ENCODE data around the gene GABBR2.

GABBR2 gene

DNA sequence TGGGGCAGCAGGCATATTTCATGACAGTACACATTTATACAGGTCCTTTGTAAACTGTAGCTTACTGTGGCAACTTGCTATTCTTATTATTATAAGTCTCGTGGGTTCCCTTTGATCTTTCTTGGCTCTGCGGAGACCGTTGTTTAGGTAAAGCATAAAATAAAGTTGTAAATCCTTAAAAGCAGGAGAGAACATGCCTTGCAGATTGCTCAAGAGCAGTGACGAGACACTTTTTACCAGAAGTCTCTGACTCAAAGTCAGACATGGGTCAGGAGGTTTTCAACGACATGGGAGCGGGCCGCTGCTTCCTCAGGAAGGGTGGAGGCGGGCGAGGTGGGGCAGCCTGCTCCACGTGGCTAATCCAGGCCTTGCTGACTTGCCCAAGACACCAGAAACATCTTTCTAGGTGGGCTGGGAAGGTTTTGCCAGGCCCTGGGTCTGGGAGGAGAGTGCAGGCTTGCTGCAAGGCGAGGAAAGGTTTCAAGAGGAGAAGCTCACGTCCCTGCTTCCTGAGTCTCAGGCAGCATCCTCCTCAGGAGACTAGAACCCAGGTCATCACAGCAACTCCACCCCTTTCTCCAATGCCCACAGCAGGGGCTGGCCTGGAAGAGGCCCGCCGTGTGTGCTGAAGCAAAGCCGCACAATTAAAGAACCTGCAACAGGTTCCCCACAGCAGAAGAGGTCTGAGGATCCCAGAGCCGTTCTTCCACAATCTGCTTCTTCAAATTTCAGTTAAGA, 459.8 kb downstream of the GABBR2 start:
- TF ChIP-seq, protein P1, sequence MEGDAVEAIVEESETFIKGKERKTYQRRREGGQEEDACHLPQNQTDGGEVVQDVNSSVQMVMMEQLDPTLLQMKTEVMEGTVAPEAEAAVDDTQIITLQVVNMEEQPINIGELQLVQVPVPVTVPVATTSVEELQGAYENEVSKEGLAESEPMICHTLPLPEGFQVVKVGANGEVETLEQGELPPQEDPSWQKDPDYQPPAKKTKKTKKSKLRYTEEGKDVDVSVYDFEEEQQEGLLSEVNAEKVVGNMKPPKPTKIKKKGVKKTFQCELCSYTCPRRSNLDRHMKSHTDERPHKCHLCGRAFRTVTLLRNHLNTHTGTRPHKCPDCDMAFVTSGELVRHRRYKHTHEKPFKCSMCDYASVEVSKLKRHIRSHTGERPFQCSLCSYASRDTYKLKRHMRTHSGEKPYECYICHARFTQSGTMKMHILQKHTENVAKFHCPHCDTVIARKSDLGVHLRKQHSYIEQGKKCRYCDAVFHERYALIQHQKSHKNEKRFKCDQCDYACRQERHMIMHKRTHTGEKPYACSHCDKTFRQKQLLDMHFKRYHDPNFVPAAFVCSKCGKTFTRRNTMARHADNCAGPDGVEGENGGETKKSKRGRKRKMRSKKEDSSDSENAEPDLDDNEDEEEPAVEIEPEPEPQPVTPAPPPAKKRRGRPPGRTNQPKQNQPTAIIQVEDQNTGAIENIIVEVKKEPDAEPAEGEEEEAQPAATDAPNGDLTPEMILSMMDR (IDR thresholded peaks at IDR 0.05; ENCODE audit: control insufficient read depth, extremely low read depth, insufficient read depth): no peak
- H3K4me3 ChIP-seq (ENCODE audit: low read depth, low read length): no peak overlapping the region
- DNase-seq (ENCODE audit: low read depth): no peak

DNA sequence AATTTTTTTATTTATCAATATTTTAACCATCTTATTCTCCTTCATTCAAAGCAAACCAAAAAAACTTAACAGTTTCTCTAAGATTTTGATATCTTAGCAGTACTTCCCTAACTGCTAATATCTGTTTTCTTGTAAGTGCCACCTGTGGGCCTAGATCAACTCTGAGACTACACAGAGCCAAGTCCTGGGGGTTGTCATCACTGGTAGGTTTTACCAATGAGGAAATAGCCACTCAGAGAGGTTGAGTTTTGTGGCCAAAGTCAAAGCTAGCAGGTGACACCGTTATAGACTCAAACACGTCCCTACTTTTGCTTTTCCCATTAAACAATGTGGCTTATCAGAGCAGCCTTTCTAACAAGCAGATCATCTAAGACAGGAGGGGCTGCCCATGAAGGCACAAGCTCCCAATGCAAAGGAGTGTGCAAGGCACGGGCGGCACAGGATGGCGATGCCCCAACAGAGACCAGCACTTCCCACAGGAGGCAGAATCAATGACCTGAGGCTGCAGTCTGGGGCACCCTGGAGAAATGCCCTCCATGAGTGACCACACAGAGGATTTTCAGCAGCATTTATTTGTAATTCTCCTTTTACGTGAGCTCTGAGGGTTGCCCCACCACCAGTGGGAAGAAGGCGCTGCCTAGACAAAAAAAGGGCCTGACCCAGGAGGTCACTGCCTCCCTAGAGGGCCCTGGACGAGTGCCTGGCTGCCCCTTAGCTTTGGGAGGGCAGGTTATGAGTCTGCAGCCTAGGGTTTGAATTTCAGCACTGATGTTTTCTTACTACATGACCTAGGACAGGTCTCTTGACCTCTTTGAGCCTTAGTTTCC, 460.7 kb downstream of the GABBR2 start:
- TF ChIP-seq, protein P1 (IDR thresholded peaks at IDR 0.05; ENCODE audit: control insufficient read depth, extremely low read depth, insufficient read depth): no peak
- DNase-seq (ENCODE audit: low read depth): no peak
- no peak overlapping the region for H3K4me3 ChIP-seq (ENCODE audit: low read depth, low read length)

DNA sequence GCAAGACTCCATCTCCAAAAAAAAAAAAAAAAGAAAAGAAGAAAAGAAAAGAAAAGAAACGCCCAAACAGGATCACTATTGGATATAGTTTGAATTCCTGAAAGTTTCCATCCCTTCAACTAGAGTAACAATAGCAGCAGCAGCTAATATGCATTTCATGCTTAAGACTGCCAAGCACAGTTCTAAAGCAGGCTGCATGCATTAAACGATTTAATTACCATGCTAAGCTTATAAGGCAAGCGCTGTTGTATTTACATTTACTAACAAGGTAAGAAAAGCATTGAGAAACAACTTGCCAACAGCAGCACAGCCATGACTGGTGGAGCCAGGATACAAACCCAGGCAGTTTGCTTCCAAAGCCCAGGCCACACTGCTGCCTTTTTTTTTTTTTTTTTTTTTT, 466.3 kb downstream of the GABBR2 start:
- no peak overlapping the region for H3K4me3 ChIP-seq (ENCODE audit: low read depth, low read length)
- DNase-seq (ENCODE audit: low read depth): no peak
- TF ChIP-seq, protein P1 (IDR thresholded peaks at IDR 0.05; ENCODE audit: control insufficient read depth, extremely low read depth, insufficient read depth): no peak

DNA sequence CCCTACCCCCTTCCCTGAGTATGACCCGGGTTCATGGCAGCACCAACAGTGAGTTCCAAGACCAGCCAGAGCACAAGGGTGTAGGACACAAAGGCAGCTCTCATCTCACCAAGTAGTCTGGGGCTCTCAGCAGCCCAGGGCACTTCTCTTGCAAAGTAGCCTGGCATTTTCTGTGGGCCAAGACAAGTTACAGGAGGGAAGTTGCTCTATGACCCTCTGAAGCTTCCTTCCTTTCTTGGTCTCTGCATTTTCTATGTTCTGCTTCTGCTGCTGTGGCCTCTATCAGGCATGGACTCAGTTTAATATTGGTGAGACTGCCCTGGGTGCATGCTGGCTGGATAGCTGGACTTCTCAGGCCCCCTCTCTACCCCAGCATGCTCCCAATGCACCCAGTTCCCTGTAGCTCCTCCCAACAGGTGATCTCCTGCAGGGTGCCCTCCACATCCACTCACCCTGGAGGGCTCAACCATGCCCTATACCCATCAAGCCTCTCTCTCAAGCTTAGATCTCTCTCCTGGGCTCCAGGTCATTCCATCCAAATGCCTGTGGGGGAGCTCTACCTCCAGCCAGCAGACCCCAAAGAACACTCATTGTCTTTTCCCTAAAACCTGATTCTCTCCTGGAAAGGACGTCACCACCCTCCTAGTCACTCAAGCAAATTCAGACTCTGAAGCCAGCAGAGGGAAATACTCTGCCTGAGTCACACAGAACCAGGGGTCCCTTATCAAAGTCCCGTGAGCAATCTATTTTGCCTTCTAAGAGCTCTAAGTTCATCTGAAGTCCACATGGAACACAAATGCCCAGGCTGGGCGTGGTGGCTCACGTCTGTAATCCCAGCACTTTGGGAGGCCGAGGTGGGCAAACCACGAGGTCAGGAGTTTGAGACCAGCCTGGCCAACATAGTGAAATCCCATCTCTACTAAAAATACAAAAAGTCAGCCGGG, 467.1 kb downstream of the GABBR2 start:
- no peak overlapping the region for H3K4me3 ChIP-seq (ENCODE audit: low read depth, low read length)
- TF ChIP-seq, protein P1 (IDR thresholded peaks at IDR 0.05; ENCODE audit: control insufficient read depth, extremely low read depth, insufficient read depth): no peak
- no peak for DNase-seq (ENCODE audit: low read depth)

DNA sequence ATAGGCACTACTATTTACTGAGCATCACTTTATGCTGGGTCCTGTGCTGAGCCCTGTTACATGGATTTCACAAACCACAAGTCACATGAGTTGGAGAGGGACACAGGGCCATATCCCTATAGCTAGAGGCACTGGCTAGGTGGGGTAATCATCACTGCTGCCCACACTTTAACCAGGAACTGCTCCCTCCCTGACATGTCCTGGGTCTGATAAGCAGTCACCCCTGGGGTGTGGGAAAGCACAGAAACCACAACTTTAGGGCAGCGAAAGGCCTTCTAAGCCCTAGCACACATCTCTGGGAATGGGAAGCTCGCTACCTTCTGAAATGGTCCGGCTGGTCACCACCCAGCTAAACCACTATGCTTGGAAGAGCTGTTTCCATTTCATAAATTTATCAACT, 468.3 kb downstream of the GABBR2 start:
- TF ChIP-seq, protein P1 (IDR thresholded peaks at IDR 0.05; ENCODE audit: control insufficient read depth, extremely low read depth, insufficient read depth): no peak
- DNase-seq (ENCODE audit: low read depth): no peak

More for the DNA sequence above, 468.3 kb downstream of the GABBR2 start:
- no peak overlapping the region for H3K4me3 ChIP-seq (ENCODE audit: low read depth, low read length)

Data from LNCaP clone FGC (cell line).